Iris pigment epithelial cell (primary cell): ENCODE data around the gene WBP2.

Experiments
- DNase-seq: peaks from one replicate; pipeline ENCODE4 v3.0.0-alpha.2; 2011; ENCODE audit warnings: low read depth

WBP2 gene

GRCh38 chr17:75827308-75828075 is 27.6 kb downstream of the WBP2 start:
- DNase-seq = peak; percentile 61

- DNase-seq = no peak
These were observed 28.4 kb downstream of the WBP2 start for GRCh38 chr17:75826561-75827307.

GRCh38 chr17:75825748-75826370 is 29.3 kb downstream of the WBP2 start:
- DNase-seq = no peak

GRCh38 chr17:75825149-75825552 is 30.0 kb downstream of the WBP2 start:
- DNase-seq = no peak

- no peak for DNase-seq
These were observed 30.5 kb downstream of the WBP2 start for GRCh38 chr17:75824666-75825065.

- no peak for DNase-seq
These were observed 31.0 kb downstream of the WBP2 start for GRCh38 chr17:75824050-75824552.

- DNase-seq = no peak
These were observed 31.7 kb downstream of the WBP2 start for GRCh38 chr17:75823257-75824041.

GRCh38 chr17:75822800-75823166 is 32.4 kb downstream of the WBP2 start:
- DNase-seq = no peak

- DNase-seq = no peak
These were observed 32.9 kb downstream of the WBP2 start for GRCh38 chr17:75822119-75822799.

GRCh38 chr17:75821552-75821951 is 33.6 kb downstream of the WBP2 start:
- no peak for DNase-seq

- no peak for DNase-seq
These were observed 34.7 kb downstream of the WBP2 start for GRCh38 chr17:75820094-75821080.

- DNase-seq = no peak
These were observed 35.5 kb downstream of the WBP2 start for GRCh38 chr17:75819678-75820077.

GRCh38 chr17:75819116-75819515 is 36.0 kb downstream of the WBP2 start:
- no peak for DNase-seq

- DNase-seq = no peak
These were observed 36.7 kb downstream of the WBP2 start for GRCh38 chr17:75818326-75818885.

- DNase-seq = no peak
These were observed 37.6 kb downstream of the WBP2 start for GRCh38 chr17:75817571-75817970.

- no peak for DNase-seq
These were observed 38.4 kb downstream of the WBP2 start for GRCh38 chr17:75816693-75817092.

- DNase-seq = no peak
These were observed 39.7 kb downstream of the WBP2 start for GRCh38 chr17:75815399-75815798.

- peak; percentile 85 for DNase-seq
These were observed 40.2 kb downstream of the WBP2 start for GRCh38 chr17:75814900-75815373.

GRCh38 chr17:75814021-75814395 is 41.1 kb downstream of the WBP2 start:
- no peak for DNase-seq
